Stimulated activated naive B cell treated with anti-CD40 and anti-IgM and Interleukin-4, amounts not matched to agents 10 μg/mL and 1 μg/mL and 100 μg/mL, for 72 hours (primary cell): ENCODE data around the gene CFAP52.
"Not testable (repeated sequence)": the region's sequence is repeated elsewhere in the genome, so short reads cannot be mapped to it uniquely, and the experiment has no call there.

Source experiments
- ATAC-seq, 2 donors: fragments of 150-1000 bp; cut with Tn5 transposase; replicated peaks; 2 replicates each; pipeline ENCODE4 v1.10.0; 2021; ENCODE audit warnings: moderate library complexity in 1 of 2
- DNase-seq: peaks from one replicate; pipeline ENCODE4 v3.0.0; 2021
- H3K27ac Mint-ChIP-seq: one replicate; pipeline ENCODE4 v1.8.0; 2022; ENCODE audit warnings: mild to moderate bottlenecking, mixed read lengths
- H3K27me3 Mint-ChIP-seq, 2 donors: one replicate each; pipeline ENCODE4 v1.8.0; 2022; ENCODE audit warnings: mixed read lengths in 2 of 2
- H3K36me3 Mint-ChIP-seq, 2 donors: one replicate each; pipeline ENCODE4 v1.8.0; 2022; ENCODE audit warnings: mixed read lengths in 2 of 2, mild to moderate bottlenecking in 1 of 2
- H3K4me1 Mint-ChIP-seq, 2 donors: one replicate each; pipeline ENCODE4 v1.8.0; 2022; ENCODE audit warnings: mixed read lengths in 2 of 2, mild to moderate bottlenecking in 1 of 2
- H3K4me3 Mint-ChIP-seq, 2 donors: one replicate each; pipeline ENCODE4 v1.8.0; 2022; ENCODE audit warnings: mild to moderate bottlenecking in 2 of 2, mixed read lengths in 2 of 2, moderate library complexity in 1 of 2
- H3K9me3 Mint-ChIP-seq, 2 donors: one replicate each; pipeline ENCODE4 v1.8.0; 2022; ENCODE audit warnings: mixed read lengths in 2 of 2, mild to moderate bottlenecking in 1 of 2

The CFAP52 gene

DNA sequence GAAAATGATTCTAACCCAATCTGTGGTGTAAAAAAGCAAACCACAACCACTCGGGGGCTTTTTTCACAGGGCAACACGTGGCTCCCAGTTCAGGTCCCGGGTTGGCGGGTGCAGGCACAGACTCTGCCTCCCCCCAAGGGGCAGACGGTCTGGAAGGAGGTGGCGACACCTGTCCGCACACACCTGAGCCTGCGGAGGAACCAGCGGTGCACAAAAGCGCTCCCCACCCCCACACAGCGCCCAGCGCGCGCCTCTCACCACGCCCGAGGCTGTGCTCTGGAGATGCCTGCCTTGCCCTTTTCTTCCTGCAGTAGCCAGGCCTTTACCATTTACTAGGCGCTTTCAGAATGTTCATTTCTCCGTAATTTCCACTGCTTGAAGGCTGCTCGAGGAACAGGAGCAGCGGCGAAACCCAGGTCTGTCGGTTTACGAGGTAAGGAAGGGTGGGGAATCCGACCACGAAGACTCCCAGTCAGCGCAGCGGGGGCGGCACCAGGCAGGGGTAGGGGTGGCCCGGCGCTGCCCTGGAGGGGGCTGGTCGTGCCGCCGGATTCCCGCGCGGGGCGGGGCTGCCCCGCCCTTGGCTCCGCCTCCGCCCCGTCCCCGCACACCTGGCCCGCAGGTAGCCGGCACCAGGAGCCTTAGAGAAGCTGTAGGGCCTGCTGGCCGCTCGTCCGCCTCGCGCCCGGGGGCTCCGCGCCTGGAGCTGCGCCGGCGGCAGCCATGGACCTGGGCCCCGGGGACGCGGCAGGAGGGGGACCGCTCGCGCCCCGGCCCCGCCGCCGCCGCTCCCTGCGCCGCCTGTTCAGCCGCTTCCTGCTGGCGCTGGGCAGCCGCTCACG lies 68.7 kb downstream of the CFAP52 start, which contains the start of gene USP43:
Gene USP43, plus strand, starts transcription at position 608 of the 842 bp plus-strand sequence. Its CDS starts 116 bp downstream, at position 724.
- peak; percentile 69 to 74 for ATAC-seq
- H3K27ac Mint-ChIP-seq, result peak within 1 kb of the TSS; percentile 71
- H3K36me3 Mint-ChIP-seq, result no peaks in the 10 kb centered on the region
- H3K4me3 Mint-ChIP-seq, result peak within 1 kb of the TSS; percentile 82 to 84
- H3K9me3 Mint-ChIP-seq, result peaks cover 0 to 2% of the 10 kb centered on the region in 2 donors
- H3K4me1 Mint-ChIP-seq, result peaks cover 9 to 21% of the 10 kb centered on the region in 2 donors
- DNase-seq, result peak; percentile 7
- peaks cover 41 to 48% of the 10 kb centered on the region in 2 donors for H3K27me3 Mint-ChIP-seq

DNA sequence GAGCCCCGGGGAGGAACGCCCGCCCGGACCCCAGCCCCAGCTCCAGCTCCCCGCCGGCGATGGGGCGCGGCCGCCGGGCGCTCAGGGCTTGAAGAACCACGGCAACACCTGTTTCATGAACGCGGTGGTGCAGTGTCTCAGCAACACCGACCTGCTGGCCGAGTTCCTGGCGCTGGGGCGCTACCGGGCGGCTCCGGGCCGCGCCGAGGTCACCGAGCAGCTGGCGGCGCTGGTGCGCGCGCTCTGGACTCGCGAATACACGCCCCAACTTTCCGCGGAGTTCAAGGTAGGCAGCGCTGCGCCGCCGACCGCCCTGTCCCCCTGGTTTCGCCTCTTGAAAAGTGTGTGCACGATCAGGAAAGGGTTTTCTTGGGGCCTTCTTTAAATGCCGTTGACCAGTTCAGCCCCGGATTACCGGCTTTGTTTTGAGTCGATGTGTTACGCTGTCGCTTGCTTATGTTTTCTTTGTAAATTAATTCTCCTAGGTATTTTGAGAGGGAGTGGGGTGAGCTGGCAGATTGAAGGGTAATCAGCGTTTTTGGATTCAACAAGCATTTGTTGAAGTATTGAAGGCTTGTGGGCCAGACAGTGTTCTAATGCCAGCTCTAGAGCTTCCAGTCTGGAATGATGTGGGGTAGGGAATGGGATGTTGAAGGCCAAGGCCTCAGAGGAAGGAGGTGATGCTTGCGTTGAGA lies 69.6 kb downstream of the CFAP52 start:
- Mint-ChIP-seq H3K4me1 (peaks cover 9 to 21% of the 10 kb centered on the region in 2 donors), H3K27me3 (peaks cover 43 to 48% of the 10 kb centered on the region in 2 donors), H3K9me3 (no peaks in the 10 kb centered on the region), H3K27ac (no peak overlapping the region), H3K4me3 (peak overlapping the region; percentile 65 to 71), H3K36me3 (no peaks in the 10 kb centered on the region)
- ATAC-seq (peak; percentile 53 to 61), DNase-seq (peak; percentile 18)

DNA sequence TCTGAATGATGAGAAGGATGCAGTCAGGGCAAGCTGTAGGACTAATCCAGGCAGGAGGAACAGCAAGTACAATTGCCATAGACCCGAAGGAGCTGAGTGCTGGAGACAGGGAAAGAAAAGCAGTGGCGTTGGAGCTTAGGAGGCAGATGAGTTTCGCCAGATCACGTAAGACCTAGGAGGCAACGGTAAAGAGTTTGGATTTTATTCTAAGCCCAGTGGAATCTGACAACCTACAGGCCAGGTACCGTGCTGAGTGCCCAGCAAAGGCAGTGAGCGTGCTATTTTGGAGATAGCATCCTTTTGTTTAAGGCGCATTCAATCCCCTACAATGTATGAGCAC lies 70.1 kb downstream of the CFAP52 start:
- Mint-ChIP-seq H3K9me3 (no peaks in the 10 kb centered on the region), H3K27ac (no peak overlapping the region), H3K36me3 (no peaks in the 10 kb centered on the region), H3K4me1 (peaks cover 9 to 21% of the 10 kb centered on the region in 2 donors), H3K4me3 (peak overlapping the region; percentile 65 to 71), H3K27me3 (peaks cover 48% of the 10 kb centered on the region in 2 donors)
- DNase-seq (no peak), ATAC-seq (no peak)

DNA sequence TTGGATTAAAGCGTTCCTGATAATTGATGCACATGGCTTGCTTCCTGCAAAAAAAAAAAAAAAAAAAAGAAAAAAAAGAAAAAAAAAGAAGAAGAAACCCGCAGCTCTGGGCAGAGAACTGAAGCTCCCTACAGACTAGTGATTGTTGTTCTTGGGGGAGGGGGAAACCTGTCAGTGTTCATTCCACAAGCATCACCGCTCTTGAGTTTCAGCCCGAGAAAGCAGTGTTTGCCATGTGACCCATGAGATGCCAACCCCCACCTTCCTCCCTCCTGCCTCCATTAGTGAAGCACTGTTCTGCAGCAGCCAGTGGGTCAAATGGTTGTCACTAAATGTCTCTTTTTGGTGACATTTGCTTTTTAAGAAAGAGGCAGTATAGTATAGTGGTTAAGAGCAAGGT lies 70.6 kb downstream of the CFAP52 start:
- ATAC-seq, result no peak
- H3K4me3 Mint-ChIP-seq, result no peak overlapping the region
- peaks cover 48% of the 10 kb centered on the region in 2 donors for H3K27me3 Mint-ChIP-seq
- no peaks in the 10 kb centered on the region for H3K36me3 Mint-ChIP-seq
- no peaks in the 10 kb centered on the region for H3K9me3 Mint-ChIP-seq
- H3K27ac Mint-ChIP-seq, result no peak overlapping the region
- H3K4me1 Mint-ChIP-seq, result peaks cover 9 to 21% of the 10 kb centered on the region in 2 donors
- no peak for DNase-seq

DNA sequence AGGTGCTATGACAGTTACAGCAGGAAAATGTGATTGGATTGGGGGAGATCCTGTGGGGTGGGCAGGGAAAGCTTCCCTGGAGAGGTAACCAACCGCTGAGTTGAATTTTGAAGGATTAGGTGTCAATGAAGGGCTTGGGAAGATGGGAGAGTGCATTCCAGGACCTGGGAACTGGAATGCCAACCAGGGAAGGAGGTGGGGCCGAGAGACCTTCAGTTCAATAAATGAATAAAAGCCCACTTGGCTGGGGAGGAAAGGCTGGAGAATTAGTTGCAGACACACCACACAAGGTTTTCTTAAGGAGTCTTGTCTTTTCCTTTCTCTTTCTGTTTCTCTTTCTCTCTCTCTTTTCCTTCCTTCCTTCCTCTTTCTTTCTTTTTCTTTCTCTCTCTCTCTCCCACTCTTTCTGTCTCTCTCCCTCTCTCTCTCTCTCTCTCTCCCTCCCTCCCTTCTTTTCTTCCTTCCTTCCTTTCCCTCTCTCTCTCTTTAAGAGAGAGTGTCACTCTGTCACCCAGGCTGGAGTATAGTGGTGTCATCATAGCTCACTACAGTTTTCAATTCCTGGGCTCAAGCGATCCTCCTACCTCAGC lies 72.2 kb downstream of the CFAP52 start:
- Mint-ChIP-seq H3K27ac (no peak overlapping the region), H3K27me3 (peaks cover 44 to 45% of the 10 kb centered on the region in 2 donors), H3K9me3 (no peaks in the 10 kb centered on the region), H3K4me3 (no peak overlapping the region), H3K36me3 (no peaks in the 10 kb centered on the region), H3K4me1 (peaks cover 9 to 21% of the 10 kb centered on the region in 2 donors)
- ATAC-seq, result no peak
- no peak for DNase-seq

DNA sequence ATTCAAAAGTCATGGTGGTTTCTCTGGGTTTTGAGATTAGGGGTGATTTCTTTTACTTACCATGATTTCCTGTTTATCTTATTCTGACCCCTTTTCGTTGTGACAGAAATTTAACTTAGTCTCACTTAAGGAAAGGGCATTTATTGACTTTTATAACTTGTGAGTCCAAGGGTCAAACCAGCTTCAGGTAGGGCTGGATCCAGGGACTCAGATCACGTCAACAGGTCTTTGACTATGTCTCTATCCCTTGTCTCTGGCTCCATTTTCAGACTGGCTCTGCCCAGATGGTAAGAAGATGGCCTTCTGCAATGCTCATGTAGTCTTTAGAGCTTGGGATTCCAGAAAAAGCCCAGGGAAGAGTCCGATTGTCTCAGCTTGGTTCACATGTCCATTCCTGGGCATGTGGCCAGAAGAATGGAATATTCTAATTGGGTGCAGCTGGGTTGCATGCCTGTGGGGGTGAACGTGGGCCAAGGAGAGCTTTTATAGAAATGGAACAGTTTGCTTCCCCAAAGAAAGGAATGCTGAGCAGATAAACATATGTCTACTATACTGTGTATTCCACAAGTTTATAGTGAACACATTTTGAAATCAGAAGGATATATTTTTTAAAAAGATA lies 82.3 kb downstream of the CFAP52 start:
- Mint-ChIP-seq H3K27ac (no peak overlapping the region), H3K9me3 (no peaks in the 10 kb centered on the region), H3K4me3 (no peak overlapping the region), H3K27me3 (peaks cover 0 to 4% of the 10 kb centered on the region in 2 donors), H3K4me1 (peaks cover 0 to 1% of the 10 kb centered on the region in 2 donors), H3K36me3 (no peaks in the 10 kb centered on the region)
- no peak for DNase-seq
- no peak for ATAC-seq

DNA sequence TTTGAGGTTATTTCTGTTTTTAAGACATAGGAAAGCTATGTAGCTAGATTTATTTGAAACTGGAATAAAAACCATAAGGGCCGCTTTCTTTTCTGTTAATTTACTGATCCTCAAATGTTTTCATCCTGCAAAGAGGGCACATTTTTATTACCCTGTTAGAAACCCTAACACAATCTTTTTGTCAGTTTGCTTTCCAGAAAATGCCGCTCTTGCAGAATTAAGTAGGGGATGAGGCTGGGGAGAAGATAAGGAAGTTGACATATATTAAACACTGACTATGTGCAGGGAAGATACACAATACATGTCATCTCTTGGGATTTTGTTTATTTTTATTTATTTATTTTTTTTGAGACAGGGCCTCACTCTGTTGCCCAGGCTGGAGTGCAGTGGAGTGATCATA lies 84.6 kb downstream of the CFAP52 start:
- Mint-ChIP-seq H3K4me1 (no peaks in the 10 kb centered on the region), H3K9me3 (peaks cover 8 to 12% of the 10 kb centered on the region in 2 donors), H3K36me3 (peaks cover 0 to 2% of the 10 kb centered on the region in 2 donors), H3K4me3 (no peak overlapping the region), H3K27me3 (no peaks in the 10 kb centered on the region), H3K27ac (no peak overlapping the region)
- DNase-seq, result no peak
- no peak for ATAC-seq

DNA sequence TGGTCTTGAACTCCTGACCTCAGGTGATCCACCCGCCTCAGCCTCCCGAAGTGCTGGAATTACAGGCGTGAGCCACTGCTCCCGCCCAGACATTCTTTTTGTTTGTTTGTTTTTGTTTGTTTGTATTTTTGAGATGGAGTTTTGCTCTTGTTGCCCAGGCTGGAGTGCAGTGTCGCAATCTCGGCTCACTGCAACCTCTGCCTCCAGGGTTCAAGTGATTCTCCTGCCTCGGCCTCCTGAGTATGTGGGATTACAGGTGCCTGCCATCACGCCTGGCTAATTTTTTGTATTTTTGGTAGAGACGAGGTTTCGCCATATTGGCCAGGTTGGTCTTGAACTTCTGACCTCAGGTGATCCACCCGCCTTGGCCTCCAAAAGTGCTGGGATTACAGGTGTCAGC lies 87.1 kb downstream of the CFAP52 start:
- H3K27me3 Mint-ChIP-seq, H3K27ac Mint-ChIP-seq, ATAC-seq, H3K4me3 Mint-ChIP-seq, DNase-seq, H3K36me3 Mint-ChIP-seq, H3K4me1 Mint-ChIP-seq: not testable (repeated sequence)
- peaks cover 8 to 13% of the 10 kb centered on the region in 2 donors for H3K9me3 Mint-ChIP-seq

DNA sequence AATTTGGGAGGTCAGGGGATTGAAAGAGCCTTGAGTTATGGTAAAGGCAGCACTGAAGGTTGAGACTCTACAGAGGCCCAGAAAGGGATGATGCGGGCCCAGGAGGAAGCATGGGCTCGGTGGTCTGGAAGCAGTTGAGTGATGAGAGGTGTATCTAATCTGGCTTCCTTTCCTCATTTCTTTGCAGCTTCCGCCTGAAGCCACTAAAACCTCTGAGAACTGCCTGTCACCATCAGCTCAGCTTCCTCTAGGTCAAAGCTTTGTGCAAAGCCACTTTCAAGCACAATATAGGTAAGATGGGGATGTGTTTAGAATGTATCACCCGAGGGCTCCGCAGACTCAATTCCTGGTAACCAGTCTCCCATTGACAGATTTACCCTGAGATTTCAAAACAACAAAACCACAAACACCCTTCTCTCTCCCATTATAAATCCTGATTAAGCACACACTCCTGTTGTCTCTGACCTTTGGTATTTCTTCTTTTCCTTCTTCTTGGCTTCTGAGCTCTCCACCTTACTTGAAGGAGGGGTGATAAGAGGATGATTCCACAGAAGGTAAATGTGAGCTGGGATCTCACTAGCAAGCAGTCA lies 90.1 kb downstream of the CFAP52 start:
- ATAC-seq, result no peak
- peaks cover 0 to 2% of the 10 kb centered on the region in 2 donors for H3K36me3 Mint-ChIP-seq
- H3K27ac Mint-ChIP-seq, result no peak overlapping the region
- no peak overlapping the region for H3K4me3 Mint-ChIP-seq
- H3K4me1 Mint-ChIP-seq, result no peaks in the 10 kb centered on the region
- H3K27me3 Mint-ChIP-seq, result no peaks in the 10 kb centered on the region
- DNase-seq, result no peak
- peaks cover 8 to 13% of the 10 kb centered on the region in 2 donors for H3K9me3 Mint-ChIP-seq

DNA sequence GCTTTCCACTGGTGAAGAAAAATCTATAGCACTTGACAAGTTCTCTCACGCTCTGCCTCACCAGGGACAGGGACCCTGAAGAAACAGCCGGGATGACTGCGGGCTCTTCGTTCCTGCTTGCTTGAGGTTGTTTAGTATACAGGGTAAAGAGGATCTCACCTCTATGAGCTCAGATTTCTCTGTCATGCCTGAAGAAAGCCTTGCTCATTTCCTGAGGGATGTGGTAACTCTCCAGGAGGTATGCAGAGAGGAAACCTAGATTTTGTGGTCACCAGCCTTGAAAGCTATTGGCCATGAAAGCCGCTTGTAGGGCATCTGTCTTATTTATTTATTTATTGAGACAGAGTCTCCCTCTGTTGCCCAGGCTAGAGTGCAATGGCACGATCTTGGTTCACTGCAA lies 92.1 kb downstream of the CFAP52 start:
- peaks cover 8 to 13% of the 10 kb centered on the region in 2 donors for H3K9me3 Mint-ChIP-seq
- no peaks in the 10 kb centered on the region for H3K27me3 Mint-ChIP-seq
- no peak overlapping the region for H3K27ac Mint-ChIP-seq
- DNase-seq (no peak), ATAC-seq (no peak)
- H3K4me3 Mint-ChIP-seq, result no peak overlapping the region
- H3K36me3 Mint-ChIP-seq, result peaks cover 0 to 2% of the 10 kb centered on the region in 2 donors
- no peaks in the 10 kb centered on the region for H3K4me1 Mint-ChIP-seq

DNA sequence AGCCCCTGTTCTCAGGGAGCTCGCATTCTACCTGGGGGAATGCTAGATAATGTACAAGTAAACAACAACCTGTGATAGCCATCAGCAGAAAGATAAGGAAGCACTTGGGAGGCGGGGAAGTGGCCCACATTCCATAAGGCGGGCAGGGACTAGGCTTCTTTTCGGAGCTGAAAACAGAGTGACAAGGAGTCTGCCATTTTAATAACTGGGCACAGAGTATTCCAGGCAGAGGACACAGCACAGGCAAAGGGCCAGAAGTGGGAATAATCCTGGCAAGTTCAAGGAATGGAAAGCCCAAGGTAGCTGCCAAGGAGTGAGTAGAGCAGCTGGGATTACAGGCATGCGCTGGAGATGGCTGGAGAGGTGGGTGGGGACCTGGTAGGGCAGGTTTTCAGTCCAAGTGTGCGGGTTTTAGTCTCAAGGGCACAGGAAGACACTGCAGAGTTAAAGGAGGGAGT lies 93.1 kb downstream of the CFAP52 start:
- H3K9me3 Mint-ChIP-seq, result peaks cover 8 to 13% of the 10 kb centered on the region in 2 donors
- no peak overlapping the region for H3K4me3 Mint-ChIP-seq
- ATAC-seq (no peak), DNase-seq (no peak)
- no peak overlapping the region for H3K27ac Mint-ChIP-seq
- peaks cover 0 to 2% of the 10 kb centered on the region in 2 donors for H3K36me3 Mint-ChIP-seq
- no peaks in the 10 kb centered on the region for H3K4me1 Mint-ChIP-seq
- H3K27me3 Mint-ChIP-seq, result no peaks in the 10 kb centered on the region

DNA sequence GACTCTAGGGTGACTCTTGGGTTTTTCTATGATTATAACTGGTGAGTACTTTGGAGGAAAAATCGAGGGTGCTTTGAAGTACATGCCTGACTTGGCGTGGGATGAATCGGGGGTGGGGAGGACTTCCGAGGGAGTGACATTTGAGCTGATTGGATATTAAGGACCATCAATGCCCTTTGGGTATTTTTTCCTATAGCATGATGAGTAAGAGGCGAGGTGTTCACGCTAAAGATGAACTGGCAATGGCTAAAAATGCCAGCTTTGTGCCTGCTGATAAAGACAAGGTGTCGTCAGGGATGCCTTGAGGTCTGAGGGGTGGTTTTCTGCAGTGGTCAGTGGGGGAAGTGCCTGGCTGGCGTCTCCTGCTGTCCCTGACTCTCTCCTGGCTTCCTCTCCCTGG lies 94.2 kb downstream of the CFAP52 start:
- DNase-seq (no peak), ATAC-seq (no peak)
- no peaks in the 10 kb centered on the region for H3K27me3 Mint-ChIP-seq
- no peaks in the 10 kb centered on the region for H3K4me1 Mint-ChIP-seq
- peaks cover 2 to 5% of the 10 kb centered on the region in 2 donors for H3K9me3 Mint-ChIP-seq
- no peaks in the 10 kb centered on the region for H3K36me3 Mint-ChIP-seq
- H3K4me3 Mint-ChIP-seq, result no peak overlapping the region
- no peak overlapping the region for H3K27ac Mint-ChIP-seq

DNA sequence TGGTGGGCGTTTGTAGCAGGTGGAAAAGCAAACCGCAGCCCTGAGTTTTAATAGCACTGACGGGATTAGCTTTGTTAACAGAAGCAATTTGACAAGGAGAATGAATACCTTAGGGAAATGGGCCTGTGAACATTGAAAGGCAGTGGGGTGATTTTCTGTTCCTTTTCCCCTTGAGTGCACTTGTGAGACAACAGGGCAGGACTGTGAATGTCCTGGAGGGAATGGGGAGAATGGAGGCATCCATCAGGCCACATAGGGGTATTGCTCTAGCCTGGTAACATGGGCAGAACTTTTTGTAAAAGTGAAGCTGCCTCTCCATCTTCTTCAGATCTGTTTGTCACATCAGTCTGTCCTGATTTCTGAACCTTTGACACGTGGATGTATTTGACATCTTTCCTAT lies 95.1 kb downstream of the CFAP52 start:
- Mint-ChIP-seq H3K4me3 (no peak overlapping the region), H3K27me3 (no peaks in the 10 kb centered on the region), H3K27ac (no peak overlapping the region), H3K36me3 (no peaks in the 10 kb centered on the region), H3K9me3 (no peaks in the 10 kb centered on the region), H3K4me1 (no peaks in the 10 kb centered on the region)
- no peak for DNase-seq
- no peak for ATAC-seq

DNA sequence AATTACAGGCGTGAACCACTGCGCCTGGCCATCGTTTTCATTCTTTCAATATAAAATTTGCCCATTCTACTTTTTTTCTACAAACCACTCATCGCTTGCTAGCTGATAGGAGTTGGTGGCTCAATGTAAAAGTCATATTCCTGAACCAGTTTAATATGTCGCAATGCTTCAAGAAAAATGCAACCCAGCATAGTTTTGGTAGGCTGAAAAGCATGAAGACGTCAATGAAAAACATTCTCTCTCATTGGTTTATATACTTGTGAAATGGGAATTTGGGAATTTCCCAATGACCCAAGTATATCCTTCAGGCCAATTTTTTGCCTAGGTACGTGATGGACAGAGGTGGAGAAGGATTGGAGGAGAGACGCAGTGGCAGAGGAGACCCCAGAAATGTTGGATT lies 95.8 kb downstream of the CFAP52 start:
- Mint-ChIP-seq H3K4me1 (no peaks in the 10 kb centered on the region), H3K9me3 (no peaks in the 10 kb centered on the region), H3K27me3 (no peaks in the 10 kb centered on the region), H3K4me3 (no peak overlapping the region), H3K36me3 (no peaks in the 10 kb centered on the region), H3K27ac (no peak overlapping the region)
- DNase-seq (no peak), ATAC-seq (no peak)
